ENCODE results near the gene BBS4.
"Not testable (repeated sequence)": the region's sequence is repeated elsewhere in the genome, so short reads cannot be mapped to it uniquely, and the experiment has no call there.

BBS4 gene

DNA sequence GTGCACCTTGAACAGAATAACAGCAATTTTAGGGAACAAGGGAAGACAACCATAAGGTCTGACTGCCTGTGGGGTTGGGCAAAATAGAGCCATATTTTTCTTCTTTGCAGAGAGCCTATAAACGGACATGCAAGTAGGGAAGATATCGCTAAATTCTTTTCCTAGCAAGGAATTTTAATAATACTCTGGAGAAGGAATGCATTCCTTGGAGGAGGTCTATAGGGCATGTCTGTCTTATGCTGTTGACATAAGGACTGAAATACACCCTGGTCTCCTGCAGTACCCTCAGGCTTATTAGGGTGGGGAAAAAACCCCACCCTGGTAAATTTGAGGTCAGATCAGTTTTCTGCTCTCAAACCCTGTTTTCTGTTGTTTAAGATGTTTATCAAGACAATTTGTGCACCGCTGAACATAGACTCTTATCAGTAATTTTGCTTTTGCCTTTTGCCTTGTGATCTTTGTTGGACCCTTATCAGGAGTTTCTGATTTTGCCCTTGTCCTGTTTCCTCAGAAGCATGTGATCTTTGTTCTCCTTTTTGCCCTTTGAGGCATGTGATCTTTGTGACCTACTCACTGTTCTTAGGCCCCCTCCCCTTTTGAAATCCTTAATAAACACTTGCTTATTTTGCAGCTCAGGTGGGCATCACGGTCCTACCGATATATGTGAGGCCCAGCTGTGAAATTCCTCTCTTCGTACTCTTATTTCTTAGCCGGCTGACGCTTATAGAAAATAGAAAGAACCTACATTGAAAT, 22.7 kb downstream of the BBS4 start:
- H3K4me3 ChIP-seq (ENCODE audit: low read depth in 1 of 2, low read length in 2 of 2); H3K27ac ChIP-seq (ENCODE audit: low read length); H3K9me3 ChIP-seq (ENCODE audit: control insufficient read depth in 1 of 2, low read length in 2 of 2); H3K4me1 ChIP-seq (ENCODE audit: control insufficient read depth in 1 of 2, insufficient read depth in 2 of 2, low read length in 2 of 2); H3K27me3 ChIP-seq (ENCODE audit: low read depth, low read length): not testable (repeated sequence)
- peaks cover 7 to 14% of the 10 kb centered on the region in 2 donors for H3K36me3 ChIP-seq (ENCODE audit: control insufficient read depth in 1 of 2, insufficient read depth in 2 of 2, low read length in 2 of 2)

DNA sequence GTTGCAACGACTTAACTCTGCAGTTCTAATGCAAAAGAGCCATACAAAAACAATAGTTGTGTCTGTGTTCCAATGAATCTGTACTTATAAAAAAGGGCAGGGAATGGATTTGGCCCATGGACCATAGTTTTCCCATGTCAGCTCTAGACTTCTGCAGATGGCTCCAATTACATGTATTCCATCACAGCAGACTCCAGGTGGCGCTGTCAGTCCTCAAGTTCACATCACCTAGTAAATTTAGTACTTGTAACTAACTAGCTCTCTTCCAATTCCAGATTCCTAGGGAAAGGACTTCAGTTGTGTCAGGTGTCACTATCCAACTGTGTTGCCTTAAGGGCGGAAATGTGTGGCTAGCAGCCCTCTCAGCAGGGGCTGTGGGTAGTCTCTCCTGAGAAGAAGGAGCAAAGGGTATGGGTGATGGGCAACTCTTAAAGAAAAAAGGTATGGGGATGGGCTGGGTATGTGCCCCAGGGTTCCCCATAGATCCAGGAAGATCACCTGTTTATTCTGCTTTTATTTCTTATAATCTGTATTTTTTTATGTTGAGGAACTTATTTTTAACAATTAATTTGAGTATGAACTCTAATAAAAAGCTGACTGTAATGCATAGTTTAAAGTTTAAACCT, 36.2 kb downstream of the BBS4 start:
- Histone ChIP-seq H3K27ac (ENCODE audit: low read length) (no peak overlapping the region), H3K36me3 (ENCODE audit: control insufficient read depth in 1 of 2, insufficient read depth in 2 of 2, low read length in 2 of 2) (peaks cover 6 to 26% of the 10 kb centered on the region in 2 donors), H3K27me3 (ENCODE audit: low read depth, low read length) (no peaks in the 10 kb centered on the region), H3K4me1 (ENCODE audit: control insufficient read depth in 1 of 2, insufficient read depth in 2 of 2, low read length in 2 of 2) (no peaks in the 10 kb centered on the region), H3K4me3 (ENCODE audit: low read depth in 1 of 2, low read length in 2 of 2) (no peak overlapping the region), H3K9me3 (ENCODE audit: control insufficient read depth in 1 of 2, low read length in 2 of 2) (no peaks in the 10 kb centered on the region)

DNA sequence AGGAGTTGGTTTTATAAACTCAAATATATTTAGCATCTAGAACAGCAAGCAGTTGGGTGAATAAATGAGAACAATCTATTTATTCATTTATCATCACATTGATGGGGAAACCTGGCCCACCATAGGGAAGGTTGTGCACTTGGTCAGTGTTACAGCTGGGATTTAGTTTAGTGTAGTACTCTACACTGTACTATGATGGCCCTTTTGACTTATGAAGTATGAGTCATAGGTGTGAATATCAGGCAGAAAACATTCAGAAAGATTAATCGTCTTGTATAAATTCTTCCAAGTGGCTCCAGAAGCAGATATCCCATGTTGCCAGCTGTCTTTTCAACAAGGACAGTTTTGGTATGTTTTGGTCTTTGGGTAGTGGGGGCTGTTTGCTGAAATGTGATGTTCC, 38.0 kb downstream of the BBS4 start:
- no peaks in the 10 kb centered on the region for H3K27me3 ChIP-seq (ENCODE audit: low read depth, low read length)
- H3K4me3 ChIP-seq (ENCODE audit: low read depth in 1 of 2, low read length in 2 of 2): no peak overlapping the region
- no peak overlapping the region for H3K27ac ChIP-seq (ENCODE audit: low read length)
- no peaks in the 10 kb centered on the region for H3K9me3 ChIP-seq (ENCODE audit: control insufficient read depth in 1 of 2, low read length in 2 of 2)
- no peaks in the 10 kb centered on the region for H3K4me1 ChIP-seq (ENCODE audit: control insufficient read depth in 1 of 2, insufficient read depth in 2 of 2, low read length in 2 of 2)
- H3K36me3 ChIP-seq (ENCODE audit: control insufficient read depth in 1 of 2, insufficient read depth in 2 of 2, low read length in 2 of 2): peaks cover 8 to 12% of the 10 kb centered on the region in 2 donors

DNA sequence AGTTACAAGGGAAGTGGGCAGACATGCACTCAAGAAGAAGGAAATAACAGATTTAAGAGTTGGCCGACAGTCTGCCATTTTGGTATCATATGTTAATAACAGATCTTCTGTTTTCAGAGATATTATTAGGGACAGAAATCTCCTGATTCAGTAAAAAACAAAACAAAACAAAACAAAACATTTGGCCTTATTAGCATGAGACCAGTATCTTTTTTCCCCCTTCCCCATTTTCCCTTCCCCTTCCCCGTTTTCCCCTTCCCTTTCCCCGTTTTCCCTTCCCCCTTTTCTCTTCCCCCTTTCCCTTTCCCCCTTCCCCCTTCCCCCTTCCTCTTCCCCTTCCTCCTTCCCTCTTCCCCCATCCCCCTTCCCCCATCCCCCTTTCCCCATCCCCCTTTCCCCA, 39.4 kb downstream of the BBS4 start:
- Histone ChIP-seq H3K27me3 (ENCODE audit: low read depth, low read length) (no peaks in the 10 kb centered on the region), H3K4me1 (ENCODE audit: control insufficient read depth in 1 of 2, insufficient read depth in 2 of 2, low read length in 2 of 2) (no peaks in the 10 kb centered on the region), H3K27ac (ENCODE audit: low read length) (no peak overlapping the region), H3K9me3 (ENCODE audit: control insufficient read depth in 1 of 2, low read length in 2 of 2) (no peaks in the 10 kb centered on the region), H3K4me3 (ENCODE audit: low read depth in 1 of 2, low read length in 2 of 2) (no peak overlapping the region), H3K36me3 (ENCODE audit: control insufficient read depth in 1 of 2, insufficient read depth in 2 of 2, low read length in 2 of 2) (peaks cover 12 to 13% of the 10 kb centered on the region in 2 donors)

DNA sequence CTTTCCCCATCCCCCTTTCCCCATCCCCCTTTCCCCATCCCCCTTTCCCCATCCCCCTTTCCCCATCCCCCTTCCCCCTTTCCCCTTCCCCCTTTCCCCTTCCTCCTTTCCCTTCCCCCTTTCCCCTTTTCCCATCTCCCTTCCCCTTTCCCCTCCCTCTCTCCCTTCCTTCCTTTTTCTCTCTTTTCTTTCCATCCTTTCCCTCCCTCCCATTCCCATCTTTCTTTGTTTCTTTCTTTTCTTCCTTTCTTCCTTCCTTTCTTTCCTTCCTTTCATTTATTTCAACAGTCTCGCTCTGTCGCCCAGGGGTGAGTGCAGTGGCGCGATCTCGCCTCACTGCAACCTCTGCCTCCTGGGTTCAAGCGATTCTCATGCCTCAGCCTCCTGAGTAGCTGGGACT, 39.8 kb downstream of the BBS4 start:
- H3K27ac ChIP-seq (ENCODE audit: low read length); H3K4me1 ChIP-seq (ENCODE audit: control insufficient read depth in 1 of 2, insufficient read depth in 2 of 2, low read length in 2 of 2); H3K27me3 ChIP-seq (ENCODE audit: low read depth, low read length); H3K9me3 ChIP-seq (ENCODE audit: control insufficient read depth in 1 of 2, low read length in 2 of 2); H3K4me3 ChIP-seq (ENCODE audit: low read depth in 1 of 2, low read length in 2 of 2): not testable (repeated sequence)
- H3K36me3 ChIP-seq (ENCODE audit: control insufficient read depth in 1 of 2, insufficient read depth in 2 of 2, low read length in 2 of 2): peaks cover 15 to 17% of the 10 kb centered on the region in 2 donors

DNA sequence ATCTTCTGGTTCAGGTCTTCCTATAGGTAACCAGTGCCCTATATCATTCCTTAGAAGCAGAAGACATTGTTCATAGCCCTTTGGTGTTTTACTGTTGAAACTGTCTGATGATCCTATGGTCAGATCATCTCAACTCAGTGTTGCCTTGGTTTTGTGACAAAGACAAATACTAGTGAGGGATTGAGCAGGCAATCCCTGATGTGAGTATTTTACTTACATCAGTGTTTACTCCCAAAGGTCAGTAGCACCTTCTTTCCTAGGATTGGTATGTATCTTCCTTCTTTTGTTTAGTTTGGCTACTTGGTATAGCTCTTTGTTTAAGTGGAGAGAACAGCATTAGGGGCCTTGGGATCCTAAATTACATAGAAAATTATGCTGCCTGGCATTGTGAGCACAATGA, 41.1 kb downstream of the BBS4 start:
- H3K4me3 ChIP-seq (ENCODE audit: low read depth in 1 of 2, low read length in 2 of 2): no peak overlapping the region
- H3K4me1 ChIP-seq (ENCODE audit: control insufficient read depth in 1 of 2, insufficient read depth in 2 of 2, low read length in 2 of 2): no peaks in the 10 kb centered on the region
- H3K27ac ChIP-seq (ENCODE audit: low read length): no peak overlapping the region
- H3K9me3 ChIP-seq (ENCODE audit: control insufficient read depth in 1 of 2, low read length in 2 of 2): no peaks in the 10 kb centered on the region
- no peaks in the 10 kb centered on the region for H3K27me3 ChIP-seq (ENCODE audit: low read depth, low read length)
- H3K36me3 ChIP-seq (ENCODE audit: control insufficient read depth in 1 of 2, insufficient read depth in 2 of 2, low read length in 2 of 2): peaks cover 24 to 30% of the 10 kb centered on the region in 2 donors

- not testable (repeated sequence) for H3K27ac ChIP-seq (ENCODE audit: low read length); H3K27me3 ChIP-seq (ENCODE audit: low read depth, low read length); H3K4me3 ChIP-seq (ENCODE audit: low read depth in 1 of 2, low read length in 2 of 2); H3K4me1 ChIP-seq (ENCODE audit: control insufficient read depth in 1 of 2, insufficient read depth in 2 of 2, low read length in 2 of 2); H3K9me3 ChIP-seq (ENCODE audit: control insufficient read depth in 1 of 2, low read length in 2 of 2)
- H3K36me3 ChIP-seq (ENCODE audit: control insufficient read depth in 1 of 2, insufficient read depth in 2 of 2, low read length in 2 of 2): peaks cover 24 to 36% of the 10 kb centered on the region in 2 donors
Measured at GRCh38 chr15:72728249-72728648, 42.2 kb downstream of the BBS4 start.

- Histone ChIP-seq H3K9me3 (ENCODE audit: control insufficient read depth in 1 of 2, low read length in 2 of 2) (no peaks in the 10 kb centered on the region), H3K4me1 (ENCODE audit: control insufficient read depth in 1 of 2, insufficient read depth in 2 of 2, low read length in 2 of 2) (no peaks in the 10 kb centered on the region), H3K4me3 (ENCODE audit: low read depth in 1 of 2, low read length in 2 of 2) (no peak overlapping the region), H3K27ac (ENCODE audit: low read length) (no peak overlapping the region), H3K27me3 (ENCODE audit: low read depth, low read length) (no peaks in the 10 kb centered on the region), H3K36me3 (ENCODE audit: control insufficient read depth in 1 of 2, insufficient read depth in 2 of 2, low read length in 2 of 2) (peaks cover 24 to 36% of the 10 kb centered on the region in 2 donors)
Measured at GRCh38 chr15:72728821-72729220, 42.8 kb downstream of the BBS4 start.

DNA sequence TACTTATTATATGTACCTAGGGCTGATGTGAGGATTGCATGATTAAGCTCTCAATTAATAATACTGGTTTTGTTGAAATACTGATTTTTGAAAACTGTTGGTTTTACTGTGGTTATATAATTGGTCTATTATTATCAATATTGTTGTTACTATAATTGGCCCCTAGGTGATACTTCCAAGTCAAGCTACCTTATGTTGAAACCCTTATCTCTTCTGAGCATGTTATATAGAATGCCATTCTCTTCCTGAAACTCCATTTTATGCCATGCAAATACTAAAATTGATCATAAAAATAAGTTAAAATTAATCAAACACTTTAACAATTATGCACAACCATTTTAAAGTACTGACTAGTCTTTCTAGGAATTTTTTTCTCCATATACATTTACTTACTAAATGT, 46.1 kb downstream of the BBS4 start:
- H3K27me3 ChIP-seq (ENCODE audit: low read depth, low read length): no peaks in the 10 kb centered on the region
- H3K27ac ChIP-seq (ENCODE audit: low read length): no peak overlapping the region
- H3K9me3 ChIP-seq (ENCODE audit: control insufficient read depth in 1 of 2, low read length in 2 of 2): no peaks in the 10 kb centered on the region
- H3K36me3 ChIP-seq (ENCODE audit: control insufficient read depth in 1 of 2, insufficient read depth in 2 of 2, low read length in 2 of 2): peaks cover 40 to 41% of the 10 kb centered on the region in 2 donors
- no peak overlapping the region for H3K4me3 ChIP-seq (ENCODE audit: low read depth in 1 of 2, low read length in 2 of 2)
- no peaks in the 10 kb centered on the region for H3K4me1 ChIP-seq (ENCODE audit: control insufficient read depth in 1 of 2, insufficient read depth in 2 of 2, low read length in 2 of 2)

DNA sequence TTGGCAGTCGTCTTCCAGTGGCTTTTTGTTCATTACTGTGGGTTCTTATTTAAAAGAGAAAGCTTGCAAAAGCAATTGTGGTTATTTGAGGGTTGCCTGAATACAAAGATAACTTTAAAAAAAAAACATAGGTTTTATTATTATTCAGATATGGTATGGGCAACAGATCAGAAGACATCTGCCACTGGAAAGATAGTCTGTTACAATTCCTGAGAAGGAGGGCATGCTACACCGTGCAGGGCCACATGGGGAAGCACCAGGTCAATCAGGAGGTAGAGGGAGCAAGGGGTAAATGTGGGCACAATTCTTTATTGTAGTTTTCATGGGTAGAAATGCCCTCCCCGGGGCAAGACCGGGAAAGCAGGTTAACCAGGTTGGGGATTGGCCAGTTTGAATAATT, 46.5 kb downstream of the BBS4 start:
- Histone ChIP-seq H3K27me3 (ENCODE audit: low read depth, low read length) (no peaks in the 10 kb centered on the region), H3K4me1 (ENCODE audit: control insufficient read depth in 1 of 2, insufficient read depth in 2 of 2, low read length in 2 of 2) (no peaks in the 10 kb centered on the region), H3K36me3 (ENCODE audit: control insufficient read depth in 1 of 2, insufficient read depth in 2 of 2, low read length in 2 of 2) (peaks cover 41 to 44% of the 10 kb centered on the region in 2 donors), H3K4me3 (ENCODE audit: low read depth in 1 of 2, low read length in 2 of 2) (no peak overlapping the region), H3K27ac (ENCODE audit: low read length) (no peak overlapping the region), H3K9me3 (ENCODE audit: control insufficient read depth in 1 of 2, low read length in 2 of 2) (no peaks in the 10 kb centered on the region)

DNA sequence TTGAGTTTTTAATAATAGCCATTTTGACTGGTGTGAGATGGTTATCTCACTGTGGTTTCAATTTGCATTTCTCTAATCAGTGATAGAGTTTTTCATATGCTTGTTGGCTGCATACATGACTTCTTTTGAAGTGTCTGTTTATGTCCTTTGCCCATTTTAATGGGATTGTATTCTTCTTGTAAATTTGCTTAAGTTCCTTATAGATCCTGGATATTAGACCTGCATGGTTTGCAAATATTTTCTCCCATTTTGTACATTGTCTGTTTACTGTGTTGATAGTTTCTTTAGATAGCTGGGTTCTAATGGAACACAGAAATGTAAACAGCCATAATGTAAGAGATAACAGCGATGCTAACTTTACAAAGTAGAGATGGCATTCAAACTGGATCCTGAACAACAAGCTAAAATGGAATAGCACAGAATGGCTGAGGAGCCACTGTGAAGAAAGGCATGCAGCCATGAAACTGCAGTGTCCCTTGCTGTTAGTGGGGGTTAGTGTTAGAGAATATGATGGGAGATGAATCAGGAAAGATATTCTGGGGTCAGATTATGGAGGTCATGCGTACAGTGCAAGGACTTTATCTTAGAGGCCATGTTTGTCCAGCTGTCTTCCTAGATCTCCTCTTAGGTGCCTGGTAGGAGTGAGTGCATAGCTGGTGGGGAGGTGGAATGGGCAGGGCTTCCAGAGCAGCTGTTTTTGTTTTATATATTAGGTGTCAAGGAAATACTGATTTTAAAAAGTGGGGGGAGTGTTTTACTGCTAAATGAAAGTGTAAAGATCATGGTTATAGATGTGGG, 48.1 kb downstream of the BBS4 start:
- H3K27me3 ChIP-seq (ENCODE audit: low read depth, low read length): no peaks in the 10 kb centered on the region
- H3K27ac ChIP-seq (ENCODE audit: low read length): no peak overlapping the region
- H3K4me1 ChIP-seq (ENCODE audit: control insufficient read depth in 1 of 2, insufficient read depth in 2 of 2, low read length in 2 of 2): no peaks in the 10 kb centered on the region
- H3K4me3 ChIP-seq (ENCODE audit: low read depth in 1 of 2, low read length in 2 of 2): no peak overlapping the region
- no peaks in the 10 kb centered on the region for H3K9me3 ChIP-seq (ENCODE audit: control insufficient read depth in 1 of 2, low read length in 2 of 2)
- H3K36me3 ChIP-seq (ENCODE audit: control insufficient read depth in 1 of 2, insufficient read depth in 2 of 2, low read length in 2 of 2): peaks cover 42 to 59% of the 10 kb centered on the region in 2 donors

Measured in muscle layer of duodenum (tissue), 2 donors.